ENCODE data around the gene SDS. TPM values are rescaled to one million over a fixed set of nuclear protein-coding genes. Genes with fewer than 3 reads are reported as not detected.

SDS gene
- total RNA-seq, 1 experiment from 2014 or later: not detected

GRCh38 chr12:113409462-113410124, 5.9 kb upstream of the SDS start:
- POLR2A ChIA-PET: no interaction called here

More at GRCh38 chr12:113409462-113410124, 5.9 kb upstream of the SDS start:
- Histone ChIP-seq H3K9me2 (ENCODE audit: insufficient read depth) (no peaks in the 10 kb centered on the region), H3K9me3 (ENCODE audit: control insufficient read depth in 1 of 2, insufficient read depth in 1 of 2, low read depth in 1 of 2, low read length in 2 of 2) (no peaks in the 10 kb centered on the region), H4K20me1 (ENCODE audit: insufficient read depth) (no peaks in the 10 kb centered on the region), H3K79me2 (ENCODE audit: insufficient read depth, low read length) (no peaks in the 10 kb centered on the region), H3K4me1 (ENCODE audit: control insufficient read depth in 1 of 2, insufficient read depth in 2 of 2, low read length in 2 of 2) (peaks cover 0 to 6% of the 10 kb centered on the region in 2 experiments; a peak in 2 of 4 replicates), H3K27me3 (ENCODE audit: insufficient read depth, low read length) (no peaks in the 10 kb centered on the region), H3K36me3 (ENCODE audit: control insufficient read depth in 1 of 2, insufficient read depth in 2 of 2, low read length in 2 of 2) (no peaks in the 10 kb centered on the region), H3K4me3 (replicated peaks in 1 of 2; ENCODE audit: low read depth in 1 of 2, low read length in 2 of 2) (no peak overlapping the region), H3K4me2 (ENCODE audit: low read length) (no peak overlapping the region), H3K9ac (ENCODE audit: low read length) (no peak overlapping the region), H2AFZ (ENCODE audit: low read depth, low read length, poor library complexity, severe bottlenecking) (no peak overlapping the region), H3K27ac (ENCODE audit: low read depth, low read length) (no peak overlapping the region)
- intact Hi-C loops (cut with micrococcal nuclease): no loop called here
- BruUV-seq (replicated peaks): no TSS peak
- TF ChIP-seq POLR2AphosphoS5 (IDR thresholded peaks at IDR 0.05; ENCODE audit: low read depth, low read length) (no peak), FOSL1 (IDR thresholded peaks at IDR 0.05; ENCODE audit: low read depth) (no peak), MAX (IDR thresholded peaks at IDR 0.05) (no peak), CEBPB (IDR thresholded peaks at IDR 0.05; ENCODE audit: low read depth) (no peak), ZBTB33 (IDR thresholded peaks at IDR 0.05; ENCODE audit: extremely low read depth, insufficient replicate concordance, low read length) (no peak), ELF1 (IDR thresholded peaks at IDR 0.05; ENCODE audit: borderline replicate concordance, low read depth) (no peak), ZNF274 (IDR thresholded peaks at IDR 0.05; ENCODE audit: low read depth, low read length) (no peak), SP1 (IDR thresholded peaks at IDR 0.05; ENCODE audit: low read depth) (no peak), YY1 (IDR thresholded peaks at IDR 0.05; ENCODE audit: extremely low read depth, insufficient replicate concordance, low read depth, low read length) (no peak), RAD21 (IDR thresholded peaks at IDR 0.05; ENCODE audit: low read depth) (no peak), EGR1 (IDR thresholded peaks at IDR 0.05; ENCODE audit: low read depth) (no peak), SRF (IDR thresholded peaks at IDR 0.05; ENCODE audit: low read depth) (no peak), REST (IDR thresholded peaks at IDR 0.05; ENCODE audit: low read depth) (no peak), ATF3 (IDR thresholded peaks at IDR 0.05) (no peak), CBX3 (IDR thresholded peaks at IDR 0.05; ENCODE audit: low read depth) (no peak), ZFX (IDR thresholded peaks at IDR 0.05) (no peak), EZH2phosphoT487 (IDR thresholded peaks at IDR 0.05; ENCODE audit: borderline replicate concordance) (no peak), POLR2A (IDR thresholded peaks at IDR 0.05; ENCODE audit: borderline replicate concordance, extremely low read depth, insufficient read depth, insufficient read length) (no peak), EZH2 (IDR thresholded peaks at IDR 0.05) (no peak), SIN3A (IDR thresholded peaks at IDR 0.05; ENCODE audit: low read depth) (no peak)
- no peak for ATAC-seq
- RAD21 ChIA-PET (ENCODE audit: low non-redundant PET in 1 of 2, low total read pairs in 2 of 2, uncharacterized antibody in 2 of 2, unreplicated experiment in 2 of 2): no interaction called here
- DNase-seq (ENCODE audit: low read depth, low spot score): no peak
- CTCF ChIA-PET: no interaction called here

Data from HCT116 (cell line).